ENCODE results near the gene KRT4.

- TF ChIP-seq EZH2 (IDR thresholded peaks at IDR 0.05; ENCODE audit: insufficient read depth, poor library complexity, severe bottlenecking): no peak
- TF ChIP-seq EZH2phosphoT487 (IDR thresholded peaks at IDR 0.05; ENCODE audit: insufficient read depth, low read depth): no peak
These were observed 31.4 kb downstream of the KRT4 start for GRCh38 chr12:52782502-52782901.

Data from GM23248 (cell line).